OCI-LY1 (cell line): ENCODE measurements around the gene TAMALIN.

Source experiments
- H2AFZ ChIP-seq: fragments of 200-600 bp; sonication (generic), shearing (Covaris generic); 2 replicates; pipeline ENCODE4 v1.6.0; 2014; ENCODE audit warnings: antibody characterized with exemption, mild to moderate bottlenecking, low read length
- H3F3A ChIP-seq: fragments of 200-600 bp; sonication (generic), shearing (Covaris generic); 2 replicates; pipeline ENCODE4 v1.6.0; 2014; ENCODE audit warnings: mild to moderate bottlenecking, antibody characterized with exemption, low read length, moderate library complexity; ENCODE audit not compliant: insufficient read depth
- H3K27ac ChIP-seq: fragments of 200-600 bp; sonication (generic); 2 replicates; pipeline ENCODE4 v1.5.1; 2014; ENCODE audit warnings: low read length, mixed run types, mild to moderate bottlenecking, low read depth; ENCODE audit not compliant: poor library complexity, severe bottlenecking
- H3K27me3 ChIP-seq: fragments of 200-600 bp; sonication (generic); 2 replicates; pipeline ENCODE4 v1.6.0; 2014; ENCODE audit warnings: antibody characterized with exemption, mild to moderate bottlenecking, low read length, moderate library complexity; ENCODE audit not compliant: insufficient read depth
- H3K36me3 ChIP-seq: fragments of 200-600 bp; sonication (generic); 2 replicates; pipeline ENCODE4 v1.6.1; 2014; ENCODE audit warnings: mild to moderate bottlenecking, antibody characterized with exemption, low read length, moderate library complexity, mixed read lengths; ENCODE audit not compliant: insufficient read depth
- H3K4me1 ChIP-seq: fragments of 200-600 bp; sonication (generic); 2 replicates; pipeline ENCODE4 v1.5.1; 2014; ENCODE audit warnings: mild to moderate bottlenecking, low read length, moderate library complexity; ENCODE audit not compliant: insufficient read depth, severe bottlenecking
- H3K4me2 ChIP-seq: fragments of 200-600 bp; sonication (generic), shearing (Covaris generic); 2 replicates; pipeline ENCODE4 v1.6.1; 2014; ENCODE audit warnings: low read length
- H3K4me3 ChIP-seq: fragments of 200-600 bp; sonication (generic); 2 replicates; pipeline ENCODE4 v1.5.1; 2014; ENCODE audit warnings: low read length, low read depth, mild to moderate bottlenecking, mixed read lengths; ENCODE audit not compliant: poor library complexity, severe bottlenecking
- H3K79me2 ChIP-seq: fragments of 200-600 bp; shearing (Covaris generic); 2 replicates; pipeline ENCODE4 v1.6.1; 2016; ENCODE audit warnings: mixed run types, low read length, mixed read lengths; ENCODE audit not compliant: insufficient read depth
- H3K9ac ChIP-seq: fragments of 200-600 bp; sonication (generic), shearing (Covaris generic); 2 replicates; pipeline ENCODE4 v1.6.1; 2014; ENCODE audit warnings: mild to moderate bottlenecking, low read length, mixed read lengths
- H3K9me2 ChIP-seq: fragments of 200-600 bp; sonication (generic), shearing (Covaris generic); 2 replicates; pipeline ENCODE4 v1.6.1; 2014; ENCODE audit warnings: low read depth, mild to moderate bottlenecking, low read length, mixed read lengths
- H3K9me3 ChIP-seq: fragments of 200-600 bp; shearing (Covaris generic); 2 replicates; pipeline ENCODE4 v1.6.1; 2014; ENCODE audit warnings: low read length, mixed read lengths
- H4K20me1 ChIP-seq: fragments of 200-600 bp; sonication (generic), shearing (Covaris generic); 2 replicates; pipeline ENCODE4 v1.6.0; 2016; ENCODE audit warnings: mild to moderate bottlenecking, low read length; ENCODE audit not compliant: insufficient read depth
- CTCF ChIP-seq: fragments of 200-600 bp; sonication (generic), shearing (Covaris generic); IDR thresholded peaks from 2 replicates; pipeline ENCODE4 v1.5.1; 2017; ENCODE audit warnings: mild to moderate bottlenecking, antibody characterized with exemption, low read length, moderate library complexity, mixed read lengths
- EZH2 ChIP-seq: fragments of 200-600 bp; sonication (generic), shearing (Covaris generic); IDR thresholded peaks from 2 replicates; pipeline ENCODE4 v1.8.0; 2017; ENCODE audit warnings: borderline replicate concordance, mixed run types, mild to moderate bottlenecking, antibody characterized with exemption, low read length, moderate library complexity, mixed read lengths

The TAMALIN gene

DNA sequence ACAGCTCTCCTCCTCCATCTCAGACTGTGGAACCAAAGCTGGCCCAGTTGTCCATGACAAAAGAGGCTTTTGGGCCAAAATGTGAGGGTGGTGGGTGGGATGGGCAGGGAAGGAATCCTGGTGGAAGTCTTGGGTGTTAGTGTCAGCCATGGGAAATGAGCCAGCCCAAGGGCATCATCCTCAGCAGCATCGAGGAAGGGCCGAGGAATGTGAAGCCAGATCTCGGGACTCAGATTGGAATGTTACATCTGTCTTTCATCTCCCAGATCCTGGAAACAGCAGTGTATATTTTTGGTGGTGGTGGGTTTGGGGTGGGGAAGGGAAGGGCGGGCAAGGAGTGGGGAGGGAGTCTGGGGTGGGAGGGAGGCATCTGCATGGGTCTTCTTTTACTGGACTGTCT, 11.8 kb upstream of the TAMALIN start:
- Histone ChIP-seq H3K9me3 (no peaks in the 10 kb centered on the region), H3K4me3 (no peak overlapping the region), H3F3A (no peaks in the 10 kb centered on the region), H3K36me3 (no peaks in the 10 kb centered on the region), H3K4me2 (no peak overlapping the region), H3K9ac (no peak overlapping the region), H3K27ac (no peak overlapping the region), H3K79me2 (no peaks in the 10 kb centered on the region), H2AFZ (no peak overlapping the region), H4K20me1 (no peaks in the 10 kb centered on the region), H3K9me2 (no peaks in the 10 kb centered on the region), H3K4me1 (no peaks in the 10 kb centered on the region), H3K27me3 (0 out of 2 replicates have a peak, but pooled peaks cover 4% of the 10 kb centered on the region)
- TF ChIP-seq EZH2 (no peak), CTCF (no peak)

- Histone ChIP-seq H3K4me3 (no peak overlapping the region), H3K79me2 (no peaks in the 10 kb centered on the region), H3K36me3 (no peaks in the 10 kb centered on the region), H3K4me1 (no peaks in the 10 kb centered on the region), H3K27me3 (0 out of 2 replicates have a peak, but pooled peaks cover 4% of the 10 kb centered on the region), H3K4me2 (no peak overlapping the region), H3K27ac (no peak overlapping the region), H3F3A (no peaks in the 10 kb centered on the region), H3K9ac (no peak overlapping the region), H4K20me1 (no peaks in the 10 kb centered on the region), H3K9me3 (no peaks in the 10 kb centered on the region), H2AFZ (no peak overlapping the region), H3K9me2 (no peaks in the 10 kb centered on the region)
- TF ChIP-seq EZH2 (no peak), CTCF (no peak)
Observed at GRCh38 chr12:51997136-51997535, 9.6 kb upstream of the TAMALIN start.

- Histone ChIP-seq H2AFZ (no peak overlapping the region), H3K4me3 (no peak overlapping the region), H3K4me2 (no peak overlapping the region), H3K36me3 (no peaks in the 10 kb centered on the region), H3F3A (no peaks in the 10 kb centered on the region), H3K79me2 (no peaks in the 10 kb centered on the region), H4K20me1 (no peaks in the 10 kb centered on the region), H3K27me3 (peaks cover 4% of the 10 kb centered on the region; the same call in 1 of the 2 replicates), H3K27ac (no peak overlapping the region), H3K9ac (no peak overlapping the region), H3K9me2 (no peaks in the 10 kb centered on the region), H3K4me1 (peaks cover 12% of the 10 kb centered on the region), H3K9me3 (no peaks in the 10 kb centered on the region)
- TF ChIP-seq CTCF (no peak), EZH2 (no peak)
Observed at GRCh38 chr12:52003016-52003550, 3.7 kb upstream of the TAMALIN start.
